ENCODE results near the gene ADORA2B.
A peak's percentile ranks its signal among the peaks of the same experiment; 100 is the strongest.

The ADORA2B gene

DNA sequence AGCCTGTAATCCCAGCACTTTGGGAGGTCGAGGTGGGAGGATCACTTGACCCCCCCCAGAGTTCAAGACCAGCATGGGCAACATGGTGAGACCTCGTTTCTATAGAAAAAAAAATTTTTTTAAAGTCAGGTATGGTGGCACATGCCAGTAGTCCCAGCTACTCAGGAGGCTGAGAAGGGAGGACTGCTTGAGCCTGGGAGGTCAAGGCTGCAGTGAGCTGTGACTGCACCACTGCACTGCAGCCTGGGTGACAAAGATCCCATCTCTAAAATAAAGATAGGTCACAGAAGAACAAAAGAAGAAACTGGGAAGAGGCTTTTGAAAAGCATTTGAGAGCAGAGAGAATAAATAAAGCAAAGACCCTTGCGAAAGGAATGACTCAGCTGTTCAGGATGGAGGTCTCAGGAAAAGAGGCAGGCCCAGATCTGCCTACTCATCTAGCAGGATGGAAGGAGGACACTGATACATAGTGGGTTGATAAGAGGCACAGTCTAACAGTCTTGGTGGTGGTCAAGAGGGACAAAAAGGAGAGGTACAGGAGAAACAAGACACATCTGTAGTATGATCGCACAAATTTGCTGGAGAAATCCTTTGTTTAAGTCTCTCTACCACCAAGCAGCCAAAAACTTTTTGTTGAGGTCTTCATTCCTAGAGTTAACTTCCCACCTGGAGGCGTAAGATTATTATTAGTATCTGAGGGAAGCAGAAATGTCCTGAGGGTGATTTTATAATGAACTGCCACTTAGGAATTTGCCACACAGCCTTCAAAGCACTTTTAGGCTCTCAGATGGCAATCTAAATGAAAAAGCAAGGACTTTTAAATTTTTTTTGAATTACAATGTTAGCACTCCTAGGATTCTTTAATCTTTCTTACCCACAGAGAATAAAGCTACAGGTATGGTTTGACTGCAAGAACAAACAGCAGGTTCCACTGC, 37.0 kb downstream of the ADORA2B start:
- no peak for DNase-seq (ENCODE audit: low read depth in 3 of 3)

- DNase-seq (ENCODE audit: low read depth in 3 of 3): no peak
Observed at GRCh38 chr17:15996322-15996721, 51.4 kb downstream of the ADORA2B start.

DNA sequence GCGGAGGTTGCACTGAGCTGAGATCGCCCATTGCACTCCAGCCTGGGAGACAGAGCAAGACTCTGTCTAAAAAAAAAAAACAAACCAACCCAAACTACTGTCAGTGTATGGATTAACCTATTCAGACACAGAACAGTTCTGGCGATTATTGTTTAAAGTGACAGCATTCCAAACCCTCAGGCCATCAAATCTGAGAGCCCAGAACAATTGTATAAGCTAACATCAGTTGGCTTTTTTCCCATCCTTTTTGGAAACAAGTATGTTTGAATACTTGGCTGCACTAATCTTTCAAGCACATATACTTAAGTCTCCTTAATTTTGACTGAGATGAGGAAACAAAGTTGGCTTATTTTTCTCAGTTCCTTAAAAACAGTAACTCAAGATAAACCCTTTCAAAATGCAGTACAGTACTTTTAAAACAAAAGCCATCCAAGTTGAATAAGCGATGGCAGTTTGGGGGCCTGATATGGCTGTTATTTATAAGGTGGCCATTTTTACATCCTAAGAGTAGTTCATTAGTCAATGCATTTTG, 53.2 kb downstream of the ADORA2B start:
- DNase-seq (ENCODE audit: low read depth in 3 of 3): no peak

GRCh38 chr17:15999141-15999973, 54.4 kb downstream of the ADORA2B start, which contains the start of the genes TTC19 and ZSWIM7:
TTC19 (plus strand) TSS chr17:15999824; CDS start chr17:15999849, 25 bp downstream.
ZSWIM7 (minus strand) TSS chr17:15999704; CDS start chr17:15999594, 110 bp downstream.
- peak; percentile 81 to 96 (median 92) for DNase-seq (ENCODE audit: low read depth in 3 of 3)

DNA sequence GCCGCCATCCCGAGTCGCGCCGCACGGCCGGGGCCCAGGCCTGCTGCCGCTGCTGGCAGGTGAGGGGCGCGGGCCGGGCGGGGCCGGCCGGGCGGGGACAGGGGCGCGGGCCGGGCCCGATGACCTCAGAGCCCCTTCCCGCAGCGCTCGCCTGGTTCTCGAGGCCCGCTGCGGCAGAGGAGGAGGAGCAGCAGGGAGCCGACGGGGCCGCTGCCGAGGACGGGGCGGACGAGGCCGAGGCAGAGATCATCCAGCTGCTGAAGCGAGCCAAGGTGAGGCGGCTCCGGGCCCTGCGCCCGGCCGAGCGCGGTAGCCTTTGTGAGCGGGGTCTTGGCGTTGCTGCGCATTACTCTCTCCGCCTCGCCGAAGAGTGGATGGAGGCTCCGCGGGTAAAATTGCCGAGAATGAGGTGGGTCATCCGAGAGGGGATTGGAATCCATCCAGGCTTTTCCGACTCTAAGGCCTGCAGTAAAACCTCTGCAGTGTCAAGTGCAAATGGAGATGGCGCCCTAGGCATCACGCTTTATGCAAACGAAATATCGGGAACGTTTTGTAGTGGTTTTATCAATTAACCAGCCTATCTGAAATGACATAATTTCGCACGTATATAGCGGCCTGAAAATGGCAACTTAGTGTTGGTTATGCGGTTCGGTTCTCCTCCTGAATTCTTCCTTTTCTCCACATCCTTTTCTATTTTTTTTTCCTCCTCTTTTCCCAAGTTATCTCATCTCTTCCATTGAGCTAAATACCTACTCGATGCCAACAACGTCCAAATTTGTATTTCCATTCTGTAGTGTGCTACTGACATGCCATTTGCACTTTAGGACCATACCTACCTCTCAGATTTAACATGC, 55.3 kb downstream of the ADORA2B start:
- no peak for DNase-seq (ENCODE audit: low read depth in 3 of 3)

- no peak for DNase-seq (ENCODE audit: low read depth in 3 of 3)
Observed at GRCh38 chr17:16001226-16001897, 56.4 kb downstream of the ADORA2B start.

DNA sequence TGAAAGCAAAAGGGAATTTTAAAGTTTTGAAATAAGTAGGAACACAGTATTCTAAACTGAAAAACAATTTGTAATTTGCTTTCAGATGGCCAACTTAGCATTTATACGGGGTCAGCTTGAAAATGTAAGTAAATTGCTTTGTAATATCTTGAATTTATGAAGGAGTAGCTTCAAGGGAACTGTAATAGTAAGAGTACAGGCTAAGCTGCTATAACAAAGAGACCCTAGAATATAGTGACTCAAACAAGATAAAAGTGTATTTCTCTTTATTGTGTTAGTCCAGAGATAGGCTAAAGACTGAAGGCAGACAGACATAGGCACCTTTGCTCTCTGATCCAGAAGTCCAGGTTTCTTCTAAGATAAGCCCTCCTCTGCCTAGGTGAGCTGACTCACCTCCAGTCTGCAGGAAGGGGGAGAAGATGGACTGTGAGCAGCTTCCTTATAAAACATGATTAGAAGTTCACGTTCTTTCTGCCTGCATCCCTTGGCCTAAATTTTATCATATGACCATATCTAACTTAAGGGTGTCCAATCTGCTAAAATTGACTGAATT, 57.9 kb downstream of the ADORA2B start:
- no peak for DNase-seq (ENCODE audit: low read depth in 3 of 3)

- no peak for DNase-seq (ENCODE audit: low read depth in 3 of 3)
Observed at GRCh38 chr17:16003841-16004240, 58.9 kb downstream of the ADORA2B start.

GRCh38 chr17:16005636-16006035, 60.7 kb downstream of the ADORA2B start:
- DNase-seq (ENCODE audit: low read depth in 3 of 3): no peak

- DNase-seq (ENCODE audit: low read depth in 3 of 3): no peak
Observed at GRCh38 chr17:16007439-16007838, 62.5 kb downstream of the ADORA2B start.

- no peak for DNase-seq (ENCODE audit: low read depth in 3 of 3)
Observed at GRCh38 chr17:16013943-16014407, 69.0 kb downstream of the ADORA2B start.

- DNase-seq (ENCODE audit: low read depth in 3 of 3): no peak
Observed at GRCh38 chr17:16019347-16019746, 74.4 kb downstream of the ADORA2B start.

DNA sequence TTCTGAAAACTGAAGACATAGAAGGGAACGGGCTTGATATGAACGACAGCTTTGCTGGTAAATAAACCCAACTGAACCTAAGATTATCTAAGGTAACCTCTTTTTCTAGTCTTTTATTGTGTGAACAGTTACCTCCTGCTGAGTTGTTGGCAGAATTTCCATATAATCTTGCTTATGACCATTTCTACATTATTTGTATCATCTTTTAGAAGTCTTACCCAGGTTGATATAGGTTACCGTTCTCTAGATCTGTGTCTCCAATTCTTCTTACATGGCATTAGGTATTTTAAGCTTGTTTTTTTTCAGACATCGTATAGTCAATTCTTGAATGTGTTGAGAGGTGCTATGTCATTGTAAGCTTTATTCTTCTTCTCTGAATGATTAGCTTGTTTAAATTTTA, 79.0 kb downstream of the ADORA2B start:
- no peak for DNase-seq (ENCODE audit: low read depth in 3 of 3)

DNA sequence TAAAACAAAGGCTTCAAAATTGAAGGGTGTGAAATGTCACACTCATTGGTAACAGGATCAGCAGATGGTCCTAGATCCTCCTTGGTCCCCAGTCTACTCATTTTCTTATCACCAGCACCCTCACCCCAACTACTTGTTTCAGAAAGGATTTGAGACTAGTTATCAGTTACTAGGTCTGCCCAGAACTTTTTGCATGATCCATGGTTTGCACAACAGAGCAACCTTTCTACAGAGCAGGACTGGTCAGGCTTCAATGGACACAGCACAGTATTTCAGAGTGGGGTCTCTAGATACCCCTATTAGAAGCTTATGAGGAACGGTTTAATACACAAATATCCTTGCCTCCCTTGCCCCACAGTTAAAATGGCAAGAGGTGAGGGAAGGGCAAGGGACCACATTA, 80.3 kb downstream of the ADORA2B start:
- DNase-seq (ENCODE audit: low read depth in 3 of 3): no peak

Data from stimulated activated CD4-positive, alpha-beta T cell treated with anti-CD3 and anti-CD28 coated beads, TNF-alpha, amount 100 ng/mL, for 24 hours (primary cell).